GM12873 (cell line): Measurements from ENCODE around the gene TMEM51.

Experiments
- CTCF ChIP-seq: IDR thresholded peaks from 2 replicates; pipeline ENCODE4 v1.5.1; 2012; ENCODE audit warnings: low read depth, mild to moderate bottlenecking, moderate library complexity, low read length, control low read depth; ENCODE audit not compliant: insufficient read depth; ENCODE audit errors: missing control alignments

The TMEM51 gene

GRCh38 chr1:15184436-15185241 is 31.1 kb downstream of the TMEM51 start:
- no peak for TF ChIP-seq CTCF

- no peak for TF ChIP-seq CTCF
These were observed 32.1 kb downstream of the TMEM51 start for GRCh38 chr1:15185617-15186016.

- TF ChIP-seq CTCF = no peak
These were observed 32.7 kb downstream of the TMEM51 start for GRCh38 chr1:15186073-15186845.

GRCh38 chr1:15186846-15187151 is 33.3 kb downstream of the TMEM51 start:
- no peak for TF ChIP-seq CTCF

GRCh38 chr1:15187175-15188129 is 33.9 kb downstream of the TMEM51 start:
- no peak for TF ChIP-seq CTCF

- TF ChIP-seq CTCF = no peak
These were observed 34.6 kb downstream of the TMEM51 start for GRCh38 chr1:15188130-15188524.
